ENCODE results near the gene RGS8.

DNA sequence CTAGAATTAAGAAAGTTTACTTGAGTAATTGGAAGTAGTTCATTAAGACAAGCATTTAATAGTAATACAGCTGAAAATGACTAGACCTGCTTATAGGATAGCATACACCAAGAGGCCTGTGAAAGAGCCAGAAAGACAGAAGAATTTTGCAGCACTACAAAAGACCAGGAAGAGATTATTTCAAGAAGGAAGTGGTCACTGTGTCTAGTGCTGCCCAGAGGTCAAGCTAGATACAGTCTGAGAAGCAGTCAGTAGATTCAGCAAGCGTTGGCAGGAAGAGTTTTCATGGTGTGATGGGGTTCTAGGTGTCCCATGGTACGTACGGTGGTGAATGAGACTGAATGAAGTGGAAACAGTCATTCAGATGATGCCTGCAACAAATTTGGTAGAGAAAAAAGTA, 31.5 kb downstream of the RGS8 start:
- TF ChIP-seq POLR2AphosphoS5 (IDR thresholded peaks at IDR 0.05), result no peak
- TF ChIP-seq, protein P1, sequence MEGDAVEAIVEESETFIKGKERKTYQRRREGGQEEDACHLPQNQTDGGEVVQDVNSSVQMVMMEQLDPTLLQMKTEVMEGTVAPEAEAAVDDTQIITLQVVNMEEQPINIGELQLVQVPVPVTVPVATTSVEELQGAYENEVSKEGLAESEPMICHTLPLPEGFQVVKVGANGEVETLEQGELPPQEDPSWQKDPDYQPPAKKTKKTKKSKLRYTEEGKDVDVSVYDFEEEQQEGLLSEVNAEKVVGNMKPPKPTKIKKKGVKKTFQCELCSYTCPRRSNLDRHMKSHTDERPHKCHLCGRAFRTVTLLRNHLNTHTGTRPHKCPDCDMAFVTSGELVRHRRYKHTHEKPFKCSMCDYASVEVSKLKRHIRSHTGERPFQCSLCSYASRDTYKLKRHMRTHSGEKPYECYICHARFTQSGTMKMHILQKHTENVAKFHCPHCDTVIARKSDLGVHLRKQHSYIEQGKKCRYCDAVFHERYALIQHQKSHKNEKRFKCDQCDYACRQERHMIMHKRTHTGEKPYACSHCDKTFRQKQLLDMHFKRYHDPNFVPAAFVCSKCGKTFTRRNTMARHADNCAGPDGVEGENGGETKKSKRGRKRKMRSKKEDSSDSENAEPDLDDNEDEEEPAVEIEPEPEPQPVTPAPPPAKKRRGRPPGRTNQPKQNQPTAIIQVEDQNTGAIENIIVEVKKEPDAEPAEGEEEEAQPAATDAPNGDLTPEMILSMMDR (IDR thresholded peaks at IDR 0.05), result no peak

All from prostate gland (tissue), 2 donors.